BE2C (cell line): ENCODE data around the gene FGF11.

Experiments
- DNase-seq: peaks from one replicate; pipeline ENCODE4 v3.0.0-alpha.2; 2020
- H3K27me3 ChIP-seq: fragments of 250-450 bp; sonication (Bioruptor Pico); 2 replicates; pipeline ENCODE4 v1.5.1; 2020; ENCODE audit warnings: mild to moderate bottlenecking
- H3K36me3 ChIP-seq: fragments of 250-450 bp; sonication (Bioruptor Pico); 2 replicates; pipeline ENCODE4 v1.5.1; 2020; ENCODE audit warnings: mild to moderate bottlenecking
- H3K4me1 ChIP-seq: fragments of 250-450 bp; sonication (Bioruptor Pico); 2 replicates; pipeline ENCODE4 v1.5.1; 2020
- H3K4me3 ChIP-seq: 2 replicates; pipeline ENCODE4 v1.5.1; 2011; ENCODE audit warnings: low read depth, low read length
- H3K9me3 ChIP-seq: fragments of 250-450 bp; sonication (Bioruptor Pico); 2 replicates; pipeline ENCODE4 v1.5.1; 2020
- TF ChIP-seq, protein P1 (sequence below): IDR thresholded peaks from 2 replicates; pipeline ENCODE4 v1.5.1; 2012; ENCODE audit warnings: mild to moderate bottlenecking, low read depth, low read length

The FGF11 gene

GRCh38 chr17:7484067-7484918 lies 45.0 kb downstream of the FGF11 start, which contains the start of gene POLR2A:
TSS of gene POLR2A (plus strand) at chr17:7484366.
- H3K27me3 ChIP-seq: no peaks in the 10 kb centered on the region
- TF ChIP-seq, protein P1, sequence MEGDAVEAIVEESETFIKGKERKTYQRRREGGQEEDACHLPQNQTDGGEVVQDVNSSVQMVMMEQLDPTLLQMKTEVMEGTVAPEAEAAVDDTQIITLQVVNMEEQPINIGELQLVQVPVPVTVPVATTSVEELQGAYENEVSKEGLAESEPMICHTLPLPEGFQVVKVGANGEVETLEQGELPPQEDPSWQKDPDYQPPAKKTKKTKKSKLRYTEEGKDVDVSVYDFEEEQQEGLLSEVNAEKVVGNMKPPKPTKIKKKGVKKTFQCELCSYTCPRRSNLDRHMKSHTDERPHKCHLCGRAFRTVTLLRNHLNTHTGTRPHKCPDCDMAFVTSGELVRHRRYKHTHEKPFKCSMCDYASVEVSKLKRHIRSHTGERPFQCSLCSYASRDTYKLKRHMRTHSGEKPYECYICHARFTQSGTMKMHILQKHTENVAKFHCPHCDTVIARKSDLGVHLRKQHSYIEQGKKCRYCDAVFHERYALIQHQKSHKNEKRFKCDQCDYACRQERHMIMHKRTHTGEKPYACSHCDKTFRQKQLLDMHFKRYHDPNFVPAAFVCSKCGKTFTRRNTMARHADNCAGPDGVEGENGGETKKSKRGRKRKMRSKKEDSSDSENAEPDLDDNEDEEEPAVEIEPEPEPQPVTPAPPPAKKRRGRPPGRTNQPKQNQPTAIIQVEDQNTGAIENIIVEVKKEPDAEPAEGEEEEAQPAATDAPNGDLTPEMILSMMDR: no peak
- H3K4me3 ChIP-seq: peak within 1 kb of the TSS; percentile 81
- no peaks in the 10 kb centered on the region for H3K9me3 ChIP-seq
- DNase-seq: peak; percentile 92
- no peaks in the 10 kb centered on the region for H3K4me1 ChIP-seq
- H3K36me3 ChIP-seq: no peaks in the 10 kb centered on the region

GRCh38 chr17:7484919-7485377 lies 45.6 kb downstream of the FGF11 start:
- Histone ChIP-seq H3K27me3 (no peaks in the 10 kb centered on the region), H3K4me1 (no peaks in the 10 kb centered on the region), H3K4me3 (peak overlapping the region; percentile 81), H3K9me3 (no peaks in the 10 kb centered on the region), H3K36me3 (no peaks in the 10 kb centered on the region)
- TF ChIP-seq, protein P1: no peak
- DNase-seq: no peak

DNA sequence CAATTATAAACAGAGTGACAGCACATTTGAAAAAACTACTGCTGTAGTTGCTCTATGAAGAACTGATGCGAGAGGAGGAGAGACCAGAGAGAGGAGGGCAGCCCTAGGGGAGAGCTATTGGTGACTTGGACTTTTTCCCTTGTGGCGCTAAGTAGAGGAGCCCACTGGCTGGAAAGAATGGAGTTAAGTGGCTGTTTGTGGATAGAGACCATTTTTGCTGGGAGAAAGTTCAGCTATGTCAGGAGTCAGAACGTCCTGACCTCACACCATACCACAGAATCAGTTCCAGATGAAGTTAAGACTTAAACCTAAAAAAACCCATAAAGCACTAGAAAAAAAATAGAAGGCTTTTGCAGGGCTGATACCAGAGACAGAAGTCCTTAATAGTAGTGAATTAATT lies 46.9 kb downstream of the FGF11 start:
- TF ChIP-seq, protein P1: no peak
- Histone ChIP-seq H3K4me1 (no peaks in the 10 kb centered on the region), H3K27me3 (no peaks in the 10 kb centered on the region), H3K9me3 (no peaks in the 10 kb centered on the region), H3K36me3 (no peaks in the 10 kb centered on the region), H3K4me3 (peak overlapping the region; percentile 81)
- DNase-seq: no peak

- TF ChIP-seq, protein P1: no peak
- Histone ChIP-seq H3K36me3 (no peaks in the 10 kb centered on the region), H3K4me3 (no peak overlapping the region), H3K27me3 (no peaks in the 10 kb centered on the region), H3K9me3 (no peaks in the 10 kb centered on the region), H3K4me1 (no peaks in the 10 kb centered on the region)
- DNase-seq: no peak
Measured at GRCh38 chr17:7490144-7490543, 50.8 kb downstream of the FGF11 start.

GRCh38 chr17:7491583-7491982 lies 52.3 kb downstream of the FGF11 start:
- Histone ChIP-seq H3K9me3 (no peaks in the 10 kb centered on the region), H3K36me3 (peaks cover 4% of the 10 kb centered on the region), H3K4me3 (no peak overlapping the region), H3K4me1 (no peaks in the 10 kb centered on the region), H3K27me3 (no peaks in the 10 kb centered on the region)
- TF ChIP-seq, protein P1: no peak
- no peak for DNase-seq

GRCh38 chr17:7493941-7494340 lies 54.6 kb downstream of the FGF11 start:
- Histone ChIP-seq H3K4me1 (no peaks in the 10 kb centered on the region), H3K27me3 (no peaks in the 10 kb centered on the region), H3K9me3 (no peaks in the 10 kb centered on the region), H3K36me3 (peaks cover 24% of the 10 kb centered on the region), H3K4me3 (no peak overlapping the region)
- no peak for DNase-seq
- TF ChIP-seq, protein P1: no peak
